ENCODE measurements around the gene CCDC197. TPM values are rescaled to one million over a fixed set of nuclear protein-coding genes. Genes with fewer than 3 reads are reported as not detected.

Gene CCDC197
- not detected in 5 replicates for total RNA-seq (2022; extraction: Qiagen RNA extraction)

GRCh38 chr14:93997082-93997481 lies at the start of gene CCDC197:
CCDC197 (plus strand) TSS chr14:93997301; CDS start chr14:93998132, 831 bp downstream.

GRCh38 chr14:93976477-93977057 lies 20.5 kb upstream of the CCDC197 start, which contains the start of gene ASB2:
ASB2 (minus strand) TSS chr14:93976570; CDS start chr14:93964539, 12,031 bp downstream.

DNA sequence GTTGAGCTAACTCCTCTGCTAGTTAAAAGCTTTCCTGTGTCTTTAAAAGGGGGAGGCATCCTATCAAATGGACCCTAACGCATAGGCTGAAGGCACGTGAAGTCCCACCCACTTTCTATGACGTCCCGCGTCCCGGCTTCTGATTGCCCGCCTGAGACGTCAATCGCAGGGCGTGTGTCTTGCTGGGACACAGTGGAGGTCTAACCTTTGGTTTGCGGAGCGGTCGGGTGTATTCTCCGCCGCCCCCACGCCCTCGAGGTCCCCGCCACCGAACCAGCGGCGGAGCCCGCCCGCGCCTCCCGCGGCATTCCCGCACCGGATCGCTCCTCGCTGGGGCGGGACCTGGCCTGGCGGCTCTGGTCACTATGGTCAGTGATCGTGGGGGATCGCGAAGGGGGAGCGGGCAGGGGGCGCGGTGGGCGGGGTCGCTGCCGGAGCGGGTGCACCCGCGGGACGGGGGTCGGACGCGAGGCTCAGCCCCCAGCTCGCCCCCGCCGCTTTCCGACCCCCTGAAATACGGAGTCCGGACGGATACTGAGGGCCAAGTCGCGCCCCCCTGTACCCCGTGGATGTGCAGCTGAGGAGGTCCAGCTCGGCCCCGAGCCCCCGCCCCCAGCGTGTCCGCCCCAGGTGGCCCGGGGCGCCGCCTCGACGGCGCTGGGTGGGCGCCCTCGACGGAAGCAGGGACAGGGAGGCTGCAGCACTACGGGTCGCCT lies 29.2 kb downstream of the CCDC197 start, which contains the start of gene OTUB2:
OTUB2 (plus strand) TSS at position 168 of the 716 bp plus-strand sequence; CDS start at position 366, 198 bp downstream.

Other genes starting within 250 kb of the CCDC197 start
- 0.45 to 0.72 TPM (median 0.60 TPM) in 5 replicates for gene PRIMA1, start 208.8 kb upstream of the CCDC197 start, total RNA-seq (2022; extraction: Qiagen RNA extraction)
- gene FAM181A, start 70.0 kb upstream of the CCDC197 start, total RNA-seq (2022; extraction: Qiagen RNA extraction): not detected in 5 replicates
- gene ASB2, start 20.7 kb upstream of the CCDC197 start, total RNA-seq (2022; extraction: Qiagen RNA extraction): 0.24 to 0.98 TPM (median 0.45 TPM) in 5 replicates
- 2.4 to 3.4 TPM (median 2.7 TPM) in 5 replicates for gene OTUB2, start 29.0 kb downstream of the CCDC197 start, total RNA-seq (2022; extraction: Qiagen RNA extraction)
- gene DDX24, start 83.9 kb downstream of the CCDC197 start, total RNA-seq (2022; extraction: Qiagen RNA extraction): 161 to 171 TPM (median 165 TPM) in 5 replicates
- gene IFI27L1, start 84.0 kb downstream of the CCDC197 start, total RNA-seq (2022; extraction: Qiagen RNA extraction): 16.8 to 22.0 TPM (median 18.9 TPM) in 5 replicates
- 0.92 to 1.5 TPM (median 1.4 TPM) in 5 replicates for gene IFI27, start 113.4 kb downstream of the CCDC197 start, total RNA-seq (2022; extraction: Qiagen RNA extraction)
- 51.6 to 59.6 TPM (median 54.9 TPM) in 5 replicates for gene IFI27L2, start 132.3 kb downstream of the CCDC197 start, total RNA-seq (2022; extraction: Qiagen RNA extraction)
- 0.36 to 0.48 TPM (median 0.44 TPM) in 5 replicates for gene PPP4R4, start 177.0 kb downstream of the CCDC197 start, total RNA-seq (2022; extraction: Qiagen RNA extraction)